ENCODE results near the gene SEMA5A.

Gene SEMA5A

GRCh38 chr5:9165546-9165945 lies 380.3 kb downstream of the SEMA5A start:
- no peaks in the 10 kb centered on the region for H3K4me1 ChIP-seq
- H3K27me3 ChIP-seq (ENCODE audit: control insufficient read depth, insufficient read depth, low read length), result no peaks in the 10 kb centered on the region
- no peak overlapping the region for H3K27ac ChIP-seq
- H3K4me3 ChIP-seq (ENCODE audit: low read depth, low read length), result no peak overlapping the region
- no peak for TF ChIP-seq CTCF (IDR thresholded peaks at IDR 0.05)
- H3K79me2 ChIP-seq, result no peaks in the 10 kb centered on the region
- no peaks in the 10 kb centered on the region for H3K9me3 ChIP-seq (ENCODE audit: control insufficient read depth, low read length)
- no peak overlapping the region for H3K9ac ChIP-seq
- H3K4me2 ChIP-seq (ENCODE audit: low read length), result no peak overlapping the region
- H2AFZ ChIP-seq, result no peak overlapping the region
- no peaks in the 10 kb centered on the region for H3K36me3 ChIP-seq (ENCODE audit: control insufficient read depth, insufficient read depth, low read length)

- H3K9me3 ChIP-seq (ENCODE audit: control insufficient read depth, low read length), result no peaks in the 10 kb centered on the region
- H3K4me1 ChIP-seq, result no peaks in the 10 kb centered on the region
- no peak overlapping the region for H3K4me2 ChIP-seq (ENCODE audit: low read length)
- H3K9ac ChIP-seq, result no peak overlapping the region
- no peak overlapping the region for H3K27ac ChIP-seq
- no peaks in the 10 kb centered on the region for H3K36me3 ChIP-seq (ENCODE audit: control insufficient read depth, insufficient read depth, low read length)
- no peak overlapping the region for H2AFZ ChIP-seq
- H3K27me3 ChIP-seq (ENCODE audit: control insufficient read depth, insufficient read depth, low read length), result no peaks in the 10 kb centered on the region
- H3K4me3 ChIP-seq (ENCODE audit: low read depth, low read length), result no peak overlapping the region
- no peak for TF ChIP-seq CTCF (IDR thresholded peaks at IDR 0.05)
- H3K79me2 ChIP-seq, result no peaks in the 10 kb centered on the region
Observed at GRCh38 chr5:9160747-9161146, 385.1 kb downstream of the SEMA5A start.

- Histone ChIP-seq H3K27me3 (ENCODE audit: control insufficient read depth, insufficient read depth, low read length) (no peaks in the 10 kb centered on the region), H3K9me3 (ENCODE audit: control insufficient read depth, low read length) (no peaks in the 10 kb centered on the region), H3K4me3 (ENCODE audit: low read depth, low read length) (no peak overlapping the region), H3K4me1 (no peaks in the 10 kb centered on the region), H2AFZ (no peak overlapping the region), H3K9ac (no peak overlapping the region), H3K27ac (no peak overlapping the region), H3K36me3 (ENCODE audit: control insufficient read depth, insufficient read depth, low read length) (no peaks in the 10 kb centered on the region), H3K4me2 (ENCODE audit: low read length) (no peak overlapping the region), H3K79me2 (no peaks in the 10 kb centered on the region)
- TF ChIP-seq CTCF (IDR thresholded peaks at IDR 0.05), result no peak
Observed at GRCh38 chr5:9157811-9158210, 388.1 kb downstream of the SEMA5A start.

GRCh38 chr5:9157020-9157419 lies 388.9 kb downstream of the SEMA5A start:
- Histone ChIP-seq H3K4me2 (ENCODE audit: low read length) (no peak overlapping the region), H3K79me2 (no peaks in the 10 kb centered on the region)
- TF ChIP-seq CTCF (IDR thresholded peaks at IDR 0.05), result no peak

GRCh38 chr5:9156282-9156681 lies 389.6 kb downstream of the SEMA5A start:
- TF ChIP-seq CTCF (IDR thresholded peaks at IDR 0.05), result no peak
- no peak overlapping the region for H2AFZ ChIP-seq
- no peaks in the 10 kb centered on the region for H3K27me3 ChIP-seq (ENCODE audit: control insufficient read depth, insufficient read depth, low read length)
- H3K4me2 ChIP-seq (ENCODE audit: low read length), result no peak overlapping the region
- H3K9me3 ChIP-seq (ENCODE audit: control insufficient read depth, low read length), result no peaks in the 10 kb centered on the region
- no peaks in the 10 kb centered on the region for H3K4me1 ChIP-seq
- H3K36me3 ChIP-seq (ENCODE audit: control insufficient read depth, insufficient read depth, low read length), result no peaks in the 10 kb centered on the region
- H3K9ac ChIP-seq, result no peak overlapping the region
- H3K27ac ChIP-seq, result no peak overlapping the region
- H3K79me2 ChIP-seq, result no peaks in the 10 kb centered on the region
- H3K4me3 ChIP-seq (ENCODE audit: low read depth, low read length), result no peak overlapping the region

More at GRCh38 chr5:9157020-9157419, 388.9 kb downstream of the SEMA5A start:
- no peaks in the 10 kb centered on the region for H3K27me3 ChIP-seq (ENCODE audit: control insufficient read depth, insufficient read depth, low read length)
- no peaks in the 10 kb centered on the region for H3K9me3 ChIP-seq (ENCODE audit: control insufficient read depth, low read length)
- H3K9ac ChIP-seq, result no peak overlapping the region
- H3K36me3 ChIP-seq (ENCODE audit: control insufficient read depth, insufficient read depth, low read length), result no peaks in the 10 kb centered on the region
- H3K27ac ChIP-seq, result no peak overlapping the region
- no peak overlapping the region for H2AFZ ChIP-seq
- H3K4me1 ChIP-seq, result no peaks in the 10 kb centered on the region
- no peak overlapping the region for H3K4me3 ChIP-seq (ENCODE audit: low read depth, low read length)
